ENCODE results near the gene CELA3A.
"Not testable (repeated sequence)": the region's sequence is repeated elsewhere in the genome, so short reads cannot be mapped to it uniquely, and the experiment has no call there.

CELA3A gene

GRCh38 chr1:21961799-21962198 is 39.7 kb upstream of the CELA3A start:
- no peak overlapping the region for H3K4me3 ChIP-seq (ENCODE audit: low read depth, low read length)
- TF ChIP-seq, protein P1, sequence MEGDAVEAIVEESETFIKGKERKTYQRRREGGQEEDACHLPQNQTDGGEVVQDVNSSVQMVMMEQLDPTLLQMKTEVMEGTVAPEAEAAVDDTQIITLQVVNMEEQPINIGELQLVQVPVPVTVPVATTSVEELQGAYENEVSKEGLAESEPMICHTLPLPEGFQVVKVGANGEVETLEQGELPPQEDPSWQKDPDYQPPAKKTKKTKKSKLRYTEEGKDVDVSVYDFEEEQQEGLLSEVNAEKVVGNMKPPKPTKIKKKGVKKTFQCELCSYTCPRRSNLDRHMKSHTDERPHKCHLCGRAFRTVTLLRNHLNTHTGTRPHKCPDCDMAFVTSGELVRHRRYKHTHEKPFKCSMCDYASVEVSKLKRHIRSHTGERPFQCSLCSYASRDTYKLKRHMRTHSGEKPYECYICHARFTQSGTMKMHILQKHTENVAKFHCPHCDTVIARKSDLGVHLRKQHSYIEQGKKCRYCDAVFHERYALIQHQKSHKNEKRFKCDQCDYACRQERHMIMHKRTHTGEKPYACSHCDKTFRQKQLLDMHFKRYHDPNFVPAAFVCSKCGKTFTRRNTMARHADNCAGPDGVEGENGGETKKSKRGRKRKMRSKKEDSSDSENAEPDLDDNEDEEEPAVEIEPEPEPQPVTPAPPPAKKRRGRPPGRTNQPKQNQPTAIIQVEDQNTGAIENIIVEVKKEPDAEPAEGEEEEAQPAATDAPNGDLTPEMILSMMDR (IDR thresholded peaks at IDR 0.05; ENCODE audit: low read depth, low read length), result no peak

GRCh38 chr1:21963477-21964217 is 37.8 kb upstream of the CELA3A start:
- TF ChIP-seq, protein P1 (IDR thresholded peaks at IDR 0.05; ENCODE audit: low read depth, low read length), result peak; percentile 88
- no peak overlapping the region for H3K4me3 ChIP-seq (ENCODE audit: low read depth, low read length)

GRCh38 chr1:21966247-21967000 is 35.0 kb upstream of the CELA3A start:
- TF ChIP-seq, protein P1 (IDR thresholded peaks at IDR 0.05; ENCODE audit: low read depth, low read length), result no peak
- no peak overlapping the region for H3K4me3 ChIP-seq (ENCODE audit: low read depth, low read length)

DNA sequence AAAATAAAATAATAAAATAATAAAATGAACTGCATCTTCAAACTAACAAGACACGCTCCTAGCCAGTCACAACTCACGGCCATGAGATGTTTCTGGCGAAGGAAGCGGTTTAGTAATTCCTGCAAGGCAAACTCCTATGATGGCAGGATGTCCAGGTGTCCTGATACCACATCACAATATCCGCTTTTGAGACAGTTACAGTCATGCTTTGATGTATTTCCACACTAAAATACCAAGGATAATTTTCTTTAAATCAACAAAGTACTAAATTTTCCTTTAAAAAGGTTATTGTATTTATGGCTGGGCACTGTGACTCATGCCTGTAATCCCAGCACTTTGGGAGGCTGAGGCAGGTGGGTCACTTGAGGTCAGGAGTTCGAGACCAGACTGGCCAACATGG is 34.2 kb upstream of the CELA3A start:
- not testable (repeated sequence) for H3K4me3 ChIP-seq (ENCODE audit: low read depth, low read length)

GRCh38 chr1:21969066-21969465 is 32.4 kb upstream of the CELA3A start:
- H3K4me3 ChIP-seq (ENCODE audit: low read depth, low read length), result not testable (repeated sequence)

GRCh38 chr1:21970523-21970922 is 30.9 kb upstream of the CELA3A start:
- H3K4me3 ChIP-seq (ENCODE audit: low read depth, low read length), result not testable (repeated sequence)

GRCh38 chr1:21972973-21973441 is 28.4 kb upstream of the CELA3A start:
- not testable (repeated sequence) for H3K4me3 ChIP-seq (ENCODE audit: low read depth, low read length)

DNA sequence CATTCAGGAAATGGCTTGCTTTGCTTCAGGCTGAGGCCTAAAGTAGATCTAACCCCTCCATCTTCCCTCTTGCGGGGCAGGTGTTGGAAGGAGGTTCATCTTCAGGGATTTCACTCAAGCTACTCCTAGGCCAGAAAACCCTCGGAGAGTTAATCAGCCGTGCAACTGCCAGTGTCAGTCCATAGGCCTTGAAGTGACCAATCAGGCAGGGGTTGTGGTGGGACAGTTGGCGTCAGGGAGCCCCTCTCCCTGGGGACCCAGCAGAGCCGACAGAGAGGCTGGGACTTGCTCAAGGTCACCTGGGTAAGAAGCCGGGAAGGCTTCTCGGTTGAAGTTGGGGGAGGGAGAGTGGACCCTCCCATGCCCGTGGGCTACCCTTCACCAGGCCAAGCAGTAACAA is 27.5 kb upstream of the CELA3A start:
- not testable (repeated sequence) for H3K4me3 ChIP-seq (ENCODE audit: low read depth, low read length)

- not testable (repeated sequence) for H3K4me3 ChIP-seq (ENCODE audit: low read depth, low read length)
These were observed 26.8 kb upstream of the CELA3A start for GRCh38 chr1:21974699-21975098.

GRCh38 chr1:21975296-21975695 is 26.2 kb upstream of the CELA3A start:
- H3K4me3 ChIP-seq (ENCODE audit: low read depth, low read length), result not testable (repeated sequence)

GRCh38 chr1:21976703-21977239 is 24.7 kb upstream of the CELA3A start, which contains the start of gene CELA3B:
CELA3B (plus strand) TSS chr1:21977022; CDS start chr1:21977040, 18 bp downstream.
- H3K4me3 ChIP-seq (ENCODE audit: low read depth, low read length), result not testable (repeated sequence)

GRCh38 chr1:21978209-21978608 is 23.2 kb upstream of the CELA3A start:
- H3K4me3 ChIP-seq (ENCODE audit: low read depth, low read length), result not testable (repeated sequence)

DNA sequence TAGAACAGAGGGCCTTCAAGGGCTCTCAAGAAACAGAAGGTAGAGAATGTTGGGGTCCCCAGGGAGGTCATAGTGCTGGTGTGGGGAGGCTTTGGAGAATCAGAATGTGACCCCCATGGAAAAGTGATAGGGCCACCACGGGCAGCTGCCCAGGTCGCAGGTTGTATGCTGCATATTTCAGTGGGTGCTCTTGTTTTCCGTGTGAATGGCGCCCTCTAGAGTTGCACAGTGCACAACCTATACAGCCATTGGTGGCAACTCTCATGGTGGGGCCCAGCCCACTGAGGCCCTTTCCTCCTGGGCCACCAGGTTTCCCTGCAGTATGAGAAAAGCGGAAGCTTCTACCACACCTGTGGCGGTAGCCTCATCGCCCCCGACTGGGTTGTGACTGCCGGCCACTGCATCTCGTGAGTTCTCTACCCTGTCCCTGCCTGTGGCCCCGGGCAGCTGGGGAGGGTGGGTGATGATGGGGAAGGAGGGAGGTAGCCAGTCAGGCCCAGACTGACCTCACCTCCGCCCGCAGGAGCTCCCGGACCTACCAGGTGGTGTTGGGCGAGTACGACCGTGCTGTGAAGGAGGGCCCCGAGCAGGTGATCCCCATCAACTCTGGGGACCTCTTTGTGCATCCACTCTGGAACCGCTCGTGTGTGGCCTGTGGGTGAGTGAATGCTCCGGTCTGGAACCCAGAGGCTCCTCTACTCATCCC is 20.8 kb upstream of the CELA3A start:
- H3K4me3 ChIP-seq (ENCODE audit: low read depth, low read length), result not testable (repeated sequence)

DNA sequence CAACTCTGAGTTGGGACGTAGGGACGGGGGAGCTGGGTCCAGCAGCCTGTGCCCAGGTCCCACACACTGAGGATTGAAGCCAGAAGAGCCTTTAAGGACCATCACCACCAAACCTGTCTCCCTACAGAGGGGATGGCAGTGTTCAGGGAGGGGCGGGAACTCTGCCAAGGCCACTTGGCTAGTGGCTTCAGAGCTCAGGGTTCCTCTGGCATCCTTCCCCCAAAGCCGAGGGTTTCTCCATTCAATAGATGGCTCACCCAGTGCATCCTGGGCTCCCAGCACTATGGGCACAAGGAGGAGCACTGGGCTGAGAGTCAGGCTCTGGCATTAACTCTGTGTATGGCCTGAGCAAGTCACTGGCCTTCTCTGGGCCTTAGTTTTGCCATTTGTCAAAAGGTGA is 20.2 kb upstream of the CELA3A start:
- not testable (repeated sequence) for H3K4me3 ChIP-seq (ENCODE audit: low read depth, low read length)

DNA sequence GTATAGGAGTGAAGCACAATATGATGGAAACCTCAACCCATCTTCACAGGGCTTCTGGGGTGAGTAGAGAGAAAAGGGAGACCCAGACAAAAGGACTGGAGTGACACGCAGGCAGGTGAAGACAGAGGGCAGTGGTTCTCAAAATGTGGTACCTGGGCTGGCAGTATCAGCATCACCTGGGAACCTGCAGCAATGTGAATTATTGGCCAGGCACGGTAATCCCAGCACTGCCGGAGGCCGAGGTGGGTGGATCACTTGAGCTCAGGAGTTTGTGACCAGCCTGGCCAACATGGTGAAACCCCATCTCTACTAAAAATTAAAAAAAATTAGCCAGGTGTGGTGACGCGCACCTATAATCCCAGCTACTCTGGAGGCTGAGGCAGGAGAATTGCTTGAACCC is 19.3 kb upstream of the CELA3A start:
- not testable (repeated sequence) for H3K4me3 ChIP-seq (ENCODE audit: low read depth, low read length)

DNA sequence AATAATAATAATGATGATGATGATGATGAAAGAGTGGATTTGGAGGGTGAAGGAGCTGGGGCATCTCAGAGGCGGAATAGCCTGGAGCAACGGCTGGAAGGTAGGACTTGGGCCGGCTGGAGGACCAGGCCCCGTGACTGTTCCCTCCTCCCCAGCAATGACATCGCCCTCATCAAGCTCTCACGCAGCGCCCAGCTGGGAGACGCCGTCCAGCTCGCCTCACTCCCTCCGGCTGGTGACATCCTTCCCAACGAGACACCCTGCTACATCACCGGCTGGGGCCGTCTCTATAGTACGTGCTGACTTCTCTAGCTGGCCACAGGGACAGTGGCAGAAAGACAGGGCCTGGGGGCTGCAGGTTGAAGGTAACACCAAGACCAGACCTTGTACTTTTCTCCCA is 17.9 kb upstream of the CELA3A start:
- H3K4me3 ChIP-seq (ENCODE audit: low read depth, low read length), result not testable (repeated sequence)
